CD4-positive, alpha-beta T cell treated with Interleukin-15 for 4 hours (primary cell): ENCODE results near the gene KIF2C.
"Not testable (repeated sequence)": the region's sequence is repeated elsewhere in the genome, so short reads cannot be mapped to it uniquely, and the experiment has no call there.

Experiments
- DNase-seq: peaks from one replicate; pipeline ENCODE4 v3.0.0-alpha.2; 2020; ENCODE audit warnings: low spot score

KIF2C gene

DNA sequence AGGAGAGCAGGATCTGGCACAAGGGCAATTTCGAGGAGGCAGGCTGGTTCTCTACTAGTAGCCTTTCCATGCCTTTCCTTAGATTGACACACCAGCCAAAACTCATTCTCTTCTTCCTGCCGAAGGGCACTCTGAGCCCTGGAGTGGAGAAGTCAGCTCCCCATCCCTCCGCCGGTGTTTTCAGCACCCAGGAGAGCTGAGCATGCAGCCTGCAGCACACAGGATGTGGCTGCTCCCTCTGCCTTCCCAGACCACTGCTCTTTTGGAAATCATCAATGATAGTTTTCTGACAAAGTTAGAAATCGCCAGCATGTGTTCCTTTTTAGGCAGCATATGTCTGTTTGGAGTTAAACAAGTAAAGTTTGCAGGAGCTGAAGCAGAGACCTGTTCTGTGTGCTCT, 20.3 kb upstream of the KIF2C start:
- DNase-seq, result no peak

DNA sequence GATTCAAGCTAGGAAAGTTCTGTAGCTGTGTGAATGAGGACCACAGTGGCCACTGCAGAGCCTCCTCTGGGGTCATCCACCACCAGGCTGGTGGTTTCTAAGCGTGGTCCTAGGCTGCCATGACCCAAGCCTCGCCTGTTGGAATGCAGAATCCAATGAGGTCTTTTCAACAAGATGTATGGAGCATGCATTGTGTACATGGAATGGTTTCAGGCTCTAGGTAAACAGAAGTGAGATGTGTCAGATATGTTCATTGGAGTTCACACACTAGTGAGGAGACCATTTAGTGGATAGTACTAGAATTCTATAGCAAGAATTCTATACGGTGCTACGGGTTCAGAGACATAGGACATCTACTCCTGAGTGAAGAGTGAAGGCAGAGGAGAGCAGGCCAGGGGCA, 19.4 kb upstream of the KIF2C start:
- no peak for DNase-seq

DNA sequence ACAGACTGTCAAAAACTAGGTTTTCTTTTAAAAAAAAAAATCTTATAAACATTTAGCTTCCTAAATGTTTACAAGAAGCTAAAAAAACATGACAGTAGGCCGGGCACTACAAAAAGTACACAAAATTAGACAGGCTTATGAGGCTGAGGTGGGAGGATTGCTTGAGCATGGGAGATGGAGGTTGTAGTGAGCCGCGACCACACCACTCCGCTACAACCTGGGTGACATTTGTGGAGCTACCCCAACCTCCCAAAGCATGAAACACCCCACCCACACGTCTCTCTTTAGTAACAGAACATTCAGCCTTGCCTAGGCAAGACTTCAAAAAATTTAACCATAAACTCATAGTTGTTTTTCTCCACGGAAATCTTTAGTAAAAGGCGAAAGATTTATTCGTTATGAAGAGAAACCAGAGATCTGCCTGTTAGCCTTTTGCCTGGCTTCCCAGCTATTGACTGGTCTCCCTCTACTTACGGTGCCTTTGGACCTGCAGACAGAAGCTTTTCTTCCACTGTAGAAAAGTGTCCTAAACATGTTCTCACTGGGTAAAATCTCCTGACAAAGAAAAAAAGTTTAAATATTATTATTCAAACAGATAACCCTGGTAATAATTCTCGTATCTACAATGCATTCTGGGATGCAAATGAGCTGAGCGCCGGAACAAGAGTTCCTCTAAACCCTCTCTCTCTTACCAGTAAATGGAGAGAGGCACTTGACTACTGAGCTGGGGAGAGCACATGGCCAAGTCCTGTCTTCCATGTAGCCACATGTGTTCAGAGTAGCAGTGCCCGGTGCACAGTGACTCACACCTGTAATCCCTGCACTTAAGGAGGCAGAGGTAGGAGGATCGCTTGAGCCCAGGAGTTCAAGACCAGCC, 17.9 kb upstream of the KIF2C start:
- peak; percentile 80 for DNase-seq

DNA sequence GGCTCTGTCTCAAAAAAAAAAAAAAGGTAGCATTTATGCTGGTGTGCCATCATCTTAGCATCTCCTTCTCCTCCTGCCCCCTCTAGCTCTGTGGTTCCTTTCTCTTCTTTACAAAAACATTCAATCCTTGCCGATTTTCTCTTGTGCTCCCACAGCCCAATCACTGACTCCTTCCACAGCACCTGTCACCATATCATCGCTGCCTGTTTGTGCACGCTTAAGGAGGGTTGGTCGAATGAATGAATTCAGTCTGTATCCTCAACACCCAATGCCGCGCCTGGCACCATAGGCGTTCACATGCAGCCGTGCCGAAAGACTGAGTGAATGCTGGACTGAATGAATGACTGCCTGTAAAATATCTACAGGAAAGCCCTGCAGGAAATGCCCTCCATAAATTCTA, 16.6 kb upstream of the KIF2C start:
- DNase-seq, result no peak

DNA sequence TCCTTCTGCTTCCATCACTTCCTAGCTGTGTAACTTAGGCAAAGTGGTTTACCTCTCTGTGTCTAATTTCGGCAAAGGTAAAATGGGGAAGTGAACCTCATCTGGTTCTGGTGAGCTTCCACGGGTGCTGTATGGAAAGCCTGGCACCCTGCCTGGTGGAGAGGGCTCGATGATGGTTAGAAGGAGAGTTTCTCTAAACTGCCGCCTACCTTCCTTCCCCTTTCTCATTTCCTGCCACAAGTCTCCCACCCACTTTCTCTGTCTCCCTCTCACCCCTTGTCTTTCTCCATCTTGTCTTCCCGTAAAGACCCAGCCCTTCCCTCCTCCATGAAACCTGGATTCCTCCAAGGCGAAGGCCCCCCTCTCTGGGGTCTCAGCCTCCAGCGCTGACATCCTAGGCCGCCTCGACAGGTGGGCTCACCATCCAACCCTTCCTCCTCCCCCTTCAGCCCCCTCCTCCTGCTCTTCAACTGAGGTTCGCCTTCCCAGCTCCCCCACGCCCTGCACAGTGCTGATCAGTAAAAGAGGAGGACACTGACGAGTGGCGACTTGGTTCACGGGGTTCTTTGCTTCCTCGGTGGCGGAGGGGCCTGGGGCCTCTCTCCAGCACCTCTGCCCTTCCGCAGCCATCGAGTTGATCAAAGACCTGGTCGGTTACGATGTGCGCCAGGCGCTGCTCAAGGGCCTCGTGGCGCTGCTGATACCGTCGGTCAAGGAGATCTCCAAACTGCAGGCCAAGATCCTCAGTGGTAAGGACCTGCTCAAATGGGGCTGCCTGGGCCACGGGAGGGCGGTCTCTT, 15.9 kb upstream of the KIF2C start:
- DNase-seq, result no peak

DNA sequence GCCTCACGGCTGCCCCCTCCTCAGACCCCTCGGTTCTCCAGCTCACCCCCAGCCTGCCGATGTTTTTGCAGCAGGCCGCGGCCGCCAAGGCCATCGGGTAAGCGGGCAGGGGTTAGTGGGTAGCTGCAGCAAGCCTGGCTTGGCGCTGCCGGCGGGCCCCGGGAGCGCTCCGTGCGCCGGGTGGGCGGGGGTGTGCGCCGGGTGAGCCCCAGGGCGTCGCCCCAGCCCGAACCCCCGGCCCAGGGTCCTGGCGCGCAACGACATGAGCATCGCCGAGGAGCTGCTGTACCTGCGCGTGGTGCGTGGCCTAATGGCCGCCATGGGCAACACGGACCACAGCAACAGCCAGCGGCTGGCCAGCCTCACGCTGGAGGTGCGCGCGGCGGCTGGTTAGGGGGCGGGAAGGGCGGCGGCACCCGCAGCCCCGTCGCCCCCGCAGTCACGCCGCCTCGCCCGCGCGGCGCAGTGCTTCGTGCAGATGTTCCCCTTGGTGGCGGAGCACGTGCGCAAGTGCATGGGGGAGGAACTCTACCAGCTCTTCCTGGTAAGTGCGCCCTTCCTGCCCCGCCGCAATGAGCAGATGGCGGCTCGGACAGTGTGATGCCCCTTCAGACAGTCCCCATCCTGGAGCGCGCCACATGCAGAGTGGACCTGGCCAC, 15.2 kb upstream of the KIF2C start:
- no peak for DNase-seq

DNA sequence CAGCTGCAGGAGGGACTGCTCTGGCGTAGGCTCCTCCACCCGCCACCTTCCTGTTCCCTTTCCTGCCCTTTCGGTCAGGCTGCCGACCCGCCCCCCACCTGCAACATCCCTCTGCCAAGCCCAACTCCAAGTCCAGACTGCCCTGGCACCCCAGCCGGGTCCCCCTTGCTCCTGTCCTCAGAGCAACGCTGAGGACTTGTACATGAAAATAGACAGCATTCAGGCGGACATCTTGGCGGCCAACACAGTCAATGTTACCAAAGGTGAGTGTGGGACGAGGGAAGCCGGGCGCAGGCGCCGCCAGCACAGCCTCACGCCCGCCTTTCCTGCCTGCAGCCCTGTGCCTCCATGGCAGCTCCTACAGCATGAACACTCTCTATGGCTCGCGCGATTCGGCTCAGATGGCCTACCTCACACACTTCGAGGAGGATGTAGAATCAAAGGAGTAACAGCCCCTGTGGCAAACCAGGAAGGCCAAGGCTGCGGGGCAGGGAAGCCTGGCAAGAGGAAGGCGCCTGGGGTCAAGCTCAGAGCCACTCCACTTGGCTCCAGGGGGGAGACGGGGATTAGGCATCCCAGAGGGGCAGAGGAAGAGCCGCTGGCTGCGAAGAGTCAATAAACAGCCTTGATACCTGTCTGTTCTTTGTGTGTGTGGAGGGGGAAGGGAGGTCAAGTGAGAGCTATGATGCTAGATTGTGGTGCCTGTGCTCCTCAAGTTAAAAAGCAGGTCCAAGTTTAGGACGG, 14.5 kb upstream of the KIF2C start:
- no peak for DNase-seq

DNA sequence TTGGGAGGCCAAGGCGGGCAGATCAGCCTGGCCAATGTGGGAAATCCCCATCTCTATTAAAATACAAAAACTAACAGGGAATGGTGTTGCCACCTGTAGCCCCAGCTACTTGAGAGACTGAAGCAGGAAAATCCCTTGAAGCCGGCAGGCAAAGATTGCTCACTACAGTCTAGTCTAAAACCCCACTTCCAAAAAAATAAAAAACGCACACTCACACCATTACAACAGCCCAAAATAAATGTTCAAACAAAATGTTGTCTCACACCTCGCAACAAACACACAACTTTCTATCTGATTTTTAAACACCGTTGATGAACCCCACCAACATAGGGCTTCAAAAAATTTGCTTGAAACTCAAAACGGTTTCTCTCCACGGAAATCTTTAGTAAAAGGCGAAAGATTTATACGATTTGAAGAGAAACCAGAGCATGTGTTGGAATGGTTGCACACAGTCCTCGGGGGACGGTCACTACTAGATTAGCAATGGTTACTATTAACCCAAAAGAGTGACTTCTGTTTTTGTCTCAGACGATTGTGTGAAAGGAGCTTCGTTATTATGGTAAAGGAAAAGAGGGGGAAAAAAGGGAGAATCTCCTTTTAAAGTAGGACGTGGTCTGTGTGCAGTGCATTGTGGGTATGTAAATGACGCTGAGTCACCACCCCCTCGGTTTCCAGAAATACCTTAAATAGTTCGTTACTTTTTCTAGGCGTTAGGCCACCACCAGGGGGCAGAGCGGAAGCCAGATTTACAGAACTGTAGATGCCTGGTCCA, 8.7 kb upstream of the KIF2C start, which contains the start of gene RNU5D-1:
RNU5D-1 (minus strand) TSS at position 430 of the 772 bp plus-strand sequence.
- DNase-seq, result peak; percentile 96

DNA sequence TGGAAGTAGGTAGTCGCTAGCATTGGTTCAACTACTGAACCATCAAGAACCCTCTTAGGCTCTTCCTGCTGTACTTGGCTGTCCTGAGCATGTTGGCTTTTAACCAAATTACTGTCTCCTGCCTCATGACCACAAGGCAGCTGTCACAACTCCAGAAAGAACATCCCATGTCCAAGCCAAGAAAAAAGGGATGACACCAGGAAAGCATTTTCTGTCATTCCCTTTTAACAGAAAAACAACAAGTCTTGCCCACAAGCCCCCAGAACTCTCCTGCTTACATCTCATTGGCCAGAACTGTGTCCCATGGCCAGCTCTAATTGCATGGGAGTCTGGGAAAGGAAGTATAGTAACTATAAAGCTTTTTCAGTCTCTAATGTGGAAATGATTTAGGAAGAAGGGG, 6.3 kb upstream of the KIF2C start:
- no peak for DNase-seq

DNA sequence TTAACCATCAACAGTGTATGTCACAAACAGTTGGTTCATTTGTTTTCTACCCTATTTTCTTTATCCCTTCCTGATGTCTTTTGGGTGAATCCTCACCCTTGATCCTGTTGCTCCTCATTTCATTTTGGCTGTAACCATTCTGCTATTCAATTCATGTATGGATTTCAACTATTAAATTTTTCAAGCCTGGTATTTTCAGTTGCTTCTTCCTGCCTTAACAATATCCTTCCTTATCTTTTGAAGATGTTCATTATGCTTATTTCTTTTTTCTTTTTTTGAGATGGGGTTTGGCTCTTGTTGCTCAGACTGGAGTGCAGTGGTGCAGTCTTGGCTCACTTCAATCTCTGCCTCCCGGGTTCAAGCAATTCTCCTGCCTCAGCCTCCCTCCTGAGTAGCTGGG, 5.9 kb upstream of the KIF2C start:
- DNase-seq, result no peak

DNA sequence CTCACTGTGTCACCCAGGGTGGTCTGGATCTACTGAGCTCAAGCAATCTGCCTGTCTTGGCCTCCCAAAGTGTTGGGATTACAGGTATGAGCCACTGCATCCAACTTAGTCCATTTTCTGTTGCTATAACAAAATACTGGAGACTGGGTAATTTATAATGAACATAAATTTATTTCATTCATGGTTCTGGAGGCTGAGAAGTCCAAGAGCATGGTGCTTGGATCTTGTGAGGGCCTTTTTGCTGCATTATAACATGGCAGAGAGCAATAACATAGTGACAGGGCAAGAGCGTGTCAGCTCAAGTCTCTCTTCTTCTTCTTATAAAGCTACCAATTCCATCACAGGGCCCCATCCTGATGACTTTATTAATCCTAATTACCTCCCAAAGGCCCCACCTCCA, 3.6 kb upstream of the KIF2C start:
- no peak for DNase-seq

DNA sequence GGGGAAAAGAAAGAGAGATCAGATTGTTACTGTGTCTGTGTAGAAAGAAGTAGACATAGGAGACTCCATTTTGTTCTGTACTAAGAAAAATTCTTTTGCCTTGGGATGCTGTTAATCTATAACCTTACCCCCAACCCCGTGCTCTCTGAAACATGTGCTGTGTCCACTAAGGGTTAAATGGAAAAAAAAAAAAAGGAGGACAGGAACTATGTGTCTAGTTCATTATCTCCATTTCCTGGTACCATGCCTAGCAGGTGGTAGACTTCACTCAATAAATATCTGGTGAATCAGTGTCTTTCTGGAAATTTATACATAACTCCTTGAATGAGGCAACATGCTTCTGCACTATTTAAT, 707 bp upstream of the KIF2C start:
- DNase-seq, result not testable (repeated sequence)

DNA sequence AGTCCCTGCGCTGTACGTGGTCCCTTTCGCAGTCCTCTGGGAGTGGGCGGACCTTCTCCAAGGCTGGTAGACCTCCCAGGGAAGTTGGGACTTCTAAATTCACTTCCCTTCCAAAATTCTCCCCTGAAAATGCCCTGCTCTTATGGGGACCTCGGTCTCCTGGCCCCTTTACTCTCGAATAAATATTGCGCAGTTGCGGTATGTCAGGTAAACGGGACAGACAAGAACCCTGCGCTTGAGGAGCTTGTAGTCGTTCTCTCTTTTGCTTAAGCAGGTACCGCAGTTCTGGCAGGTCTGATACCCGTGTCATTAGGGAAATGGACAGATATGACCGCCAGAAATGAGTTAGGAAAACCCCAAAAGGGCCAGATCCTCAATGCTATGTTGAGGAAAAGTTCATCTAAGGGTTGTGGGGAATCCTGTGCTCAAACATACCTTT, 561 bp downstream of the KIF2C start:
- no peak for DNase-seq

DNA sequence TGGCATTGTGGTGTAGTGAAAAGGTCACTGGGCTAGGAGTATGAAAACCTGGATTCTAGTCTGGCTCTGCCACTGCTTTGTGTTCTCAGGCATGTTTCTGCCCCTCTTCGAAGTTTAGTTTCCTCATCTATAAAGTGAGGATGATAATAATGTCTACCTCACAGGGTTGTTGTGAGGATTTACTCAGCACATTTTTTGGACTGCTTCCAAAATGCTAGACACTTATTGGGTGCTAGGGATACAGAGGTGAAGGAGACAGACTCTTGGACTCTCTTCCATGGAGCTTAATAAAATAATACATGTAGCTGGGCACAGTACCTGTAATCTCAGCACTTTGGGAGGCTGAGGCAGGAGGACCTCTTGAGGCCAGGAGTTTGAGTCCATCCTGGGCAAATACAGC, 3.6 kb downstream of the KIF2C start:
- DNase-seq, result no peak

DNA sequence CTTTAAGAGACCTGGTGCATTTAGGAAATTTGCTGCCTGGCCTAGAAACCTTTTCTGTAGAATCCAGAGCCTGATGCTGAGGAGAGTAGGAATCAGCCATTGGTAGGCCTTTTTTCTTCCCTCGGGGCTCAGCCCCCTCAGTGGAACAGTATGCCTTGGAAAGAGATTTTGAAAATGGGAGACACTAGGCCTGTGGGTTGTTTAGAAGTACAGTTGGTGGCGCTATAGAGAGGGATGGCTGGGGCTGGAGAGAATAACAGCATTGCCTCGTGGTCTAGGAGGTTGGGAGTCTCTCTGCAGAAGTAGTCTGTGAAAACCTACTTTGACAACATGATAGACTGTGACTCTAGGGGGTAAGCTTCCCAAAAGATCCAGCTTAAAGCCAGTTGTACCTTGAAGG, 8.2 kb downstream of the KIF2C start:
- no peak for DNase-seq

DNA sequence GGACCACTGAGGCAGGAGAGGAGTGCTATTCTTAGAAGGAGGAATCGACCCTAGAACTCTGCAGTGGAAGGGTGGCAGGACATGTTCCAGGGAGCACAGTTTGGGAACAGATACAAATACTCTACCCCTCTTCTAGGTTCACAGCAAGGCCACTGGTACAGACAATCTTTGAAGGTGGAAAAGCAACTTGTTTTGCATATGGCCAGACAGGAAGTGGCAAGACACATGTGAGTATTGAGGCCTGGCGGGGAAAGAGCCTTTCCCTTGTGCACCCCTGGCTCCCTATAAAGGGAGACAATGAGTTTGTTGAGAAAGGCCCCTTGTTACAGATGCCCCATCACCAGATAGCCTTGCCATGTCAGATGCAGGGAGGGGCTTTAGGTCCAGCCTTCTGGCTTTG, 17.8 kb downstream of the KIF2C start:
- no peak for DNase-seq

DNA sequence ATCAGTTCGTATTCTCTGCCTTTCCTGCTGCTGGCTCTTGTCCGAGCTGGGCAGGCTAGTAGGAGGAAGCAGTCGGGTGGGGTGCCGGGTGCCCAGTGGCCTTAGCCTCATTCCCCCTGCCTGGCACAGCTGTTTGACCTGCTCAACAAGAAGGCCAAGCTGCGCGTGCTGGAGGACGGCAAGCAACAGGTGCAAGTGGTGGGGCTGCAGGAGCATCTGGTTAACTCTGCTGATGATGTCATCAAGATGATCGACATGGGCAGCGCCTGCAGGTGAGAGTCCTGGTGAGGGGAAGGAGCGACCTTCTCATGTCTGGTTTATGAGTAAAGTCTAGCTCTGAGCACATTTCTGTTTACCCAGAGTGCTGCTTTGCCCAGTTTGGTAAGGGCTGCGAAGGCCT, 19.4 kb downstream of the KIF2C start:
- no peak for DNase-seq

DNA sequence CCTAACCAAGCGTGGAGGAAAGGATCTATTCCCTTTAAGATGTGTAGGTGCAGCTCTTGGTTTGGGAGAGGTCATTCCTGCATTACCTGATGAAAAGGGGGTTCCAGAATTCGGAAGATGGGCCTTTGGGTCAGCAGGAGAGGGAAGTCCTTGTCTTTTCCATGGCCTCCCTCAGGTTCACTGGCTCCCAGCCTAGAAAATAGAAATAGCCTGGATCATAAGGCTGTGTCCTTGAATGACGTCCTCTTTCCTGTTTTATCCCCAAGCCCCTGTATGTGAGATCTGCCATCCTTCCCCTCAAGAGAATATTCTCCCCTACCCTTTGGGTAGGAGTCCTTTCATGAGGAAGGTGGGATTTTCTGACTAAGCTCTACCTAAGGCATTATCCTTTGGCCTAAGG, 21.2 kb downstream of the KIF2C start:
- no peak for DNase-seq

DNA sequence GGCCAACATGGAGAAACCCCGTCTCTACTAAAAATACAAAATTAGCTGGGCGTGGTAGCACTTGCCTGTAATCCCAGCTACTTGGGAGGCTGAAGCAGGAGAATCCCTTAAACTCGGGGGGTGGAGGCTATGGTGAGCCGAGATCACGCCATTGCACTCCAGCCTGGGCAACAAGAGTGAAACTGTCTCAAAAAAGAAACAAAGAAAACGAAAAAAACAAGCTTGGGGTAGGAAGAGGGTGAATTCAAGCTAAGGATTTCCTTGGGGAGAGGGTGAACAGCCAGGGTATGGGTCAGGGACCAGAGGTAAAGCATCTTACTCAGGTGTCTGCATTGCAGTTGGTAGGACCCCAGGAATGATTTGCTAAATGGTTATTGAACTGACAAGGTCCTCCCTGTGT, 26.8 kb downstream of the KIF2C start:
- not testable (repeated sequence) for DNase-seq

DNA sequence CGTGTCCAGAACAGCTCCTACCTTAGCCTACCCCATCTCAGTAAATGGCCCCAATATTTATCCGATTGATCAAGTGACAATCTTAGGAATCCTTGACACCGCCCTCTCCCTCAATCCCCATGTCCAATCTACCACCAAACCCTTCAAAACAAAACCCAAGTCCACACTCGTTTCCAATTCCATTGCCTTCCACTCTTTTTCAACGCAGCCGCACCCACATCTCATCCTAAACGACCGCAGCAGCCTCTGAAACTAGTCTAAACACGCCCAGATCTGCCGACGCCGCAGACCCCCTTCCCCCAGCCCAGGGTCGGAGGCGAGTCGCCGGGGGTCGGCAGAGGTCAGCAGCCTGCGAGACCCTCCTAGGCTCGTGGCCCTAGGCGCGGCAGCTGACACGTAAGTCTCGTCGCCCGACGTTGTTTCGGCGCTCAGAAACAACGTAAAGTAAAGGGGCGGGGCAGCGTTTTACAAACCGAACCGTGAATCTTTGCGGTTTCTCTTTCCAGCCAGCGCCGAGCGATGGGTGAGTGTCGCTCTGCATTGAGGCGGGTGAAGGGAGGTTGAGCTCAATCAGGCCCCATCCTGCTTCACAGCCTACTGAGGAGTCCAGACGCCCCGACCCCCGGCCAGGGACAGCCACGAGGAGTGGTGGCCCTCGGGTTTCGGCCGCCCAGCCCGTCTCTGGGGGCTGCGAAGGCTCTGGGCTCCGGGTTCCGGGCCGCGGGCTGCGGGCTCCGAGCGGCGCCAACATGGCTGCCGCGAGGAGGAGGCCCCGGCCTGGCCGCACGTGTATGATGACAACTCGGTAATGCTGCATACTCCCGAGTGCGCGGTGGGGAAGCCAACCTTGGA, 35.7 kb downstream of the KIF2C start, which contains the start of gene RPS8:
RPS8 (plus strand) TSS at position 463 of the 852 bp plus-strand sequence; CDS start at position 520, 57 bp downstream.
- DNase-seq, result peak; percentile 90
